Activated T-cell treated with anti-CD3 and anti-CD28 coated beads, Interleukin-2, amount 50 U/mL, for 48 hours (primary cell): Measurements from ENCODE around the gene SAMD14.

Source experiments
- DNase-seq, 2 experiments: peaks; one replicate each; pipeline ENCODE4 v3.0.0-alpha.2; 2020

The SAMD14 gene

DNA sequence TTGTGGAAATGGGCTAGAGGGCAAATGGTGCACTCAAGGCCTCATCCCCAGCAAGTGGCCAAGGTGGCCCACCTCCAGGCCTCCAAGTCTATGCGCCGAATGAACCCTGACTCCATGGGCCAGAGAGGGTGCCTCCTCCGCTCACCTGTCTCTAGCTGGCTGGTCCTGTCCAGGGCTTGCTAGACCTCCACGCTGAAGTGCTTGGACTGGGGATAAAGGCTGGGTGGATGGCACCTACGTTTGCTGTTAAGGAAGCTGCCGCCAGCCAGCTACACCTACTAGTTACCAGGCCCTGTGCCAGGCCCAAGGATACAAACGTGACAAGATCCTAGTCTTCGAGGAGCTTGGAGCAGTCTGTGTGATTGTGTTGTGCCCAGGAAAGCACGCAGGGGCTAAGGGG is 35.1 kb upstream of the SAMD14 start:
- DNase-seq: no peak

DNA sequence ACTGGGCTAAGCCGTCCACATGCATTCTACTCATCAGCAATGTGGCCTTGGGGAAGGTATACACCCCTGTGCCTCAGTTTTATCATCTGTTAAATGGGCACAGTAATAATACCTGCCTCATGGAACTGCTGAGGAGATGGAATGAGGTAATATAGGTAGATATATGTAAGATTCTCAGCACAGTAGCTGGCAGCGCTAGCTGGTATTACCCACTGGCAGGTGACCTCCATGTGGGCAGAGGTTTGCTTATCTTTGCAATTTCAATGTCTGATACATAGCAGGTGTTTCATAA is 34.7 kb upstream of the SAMD14 start:
- DNase-seq: no peak

DNA sequence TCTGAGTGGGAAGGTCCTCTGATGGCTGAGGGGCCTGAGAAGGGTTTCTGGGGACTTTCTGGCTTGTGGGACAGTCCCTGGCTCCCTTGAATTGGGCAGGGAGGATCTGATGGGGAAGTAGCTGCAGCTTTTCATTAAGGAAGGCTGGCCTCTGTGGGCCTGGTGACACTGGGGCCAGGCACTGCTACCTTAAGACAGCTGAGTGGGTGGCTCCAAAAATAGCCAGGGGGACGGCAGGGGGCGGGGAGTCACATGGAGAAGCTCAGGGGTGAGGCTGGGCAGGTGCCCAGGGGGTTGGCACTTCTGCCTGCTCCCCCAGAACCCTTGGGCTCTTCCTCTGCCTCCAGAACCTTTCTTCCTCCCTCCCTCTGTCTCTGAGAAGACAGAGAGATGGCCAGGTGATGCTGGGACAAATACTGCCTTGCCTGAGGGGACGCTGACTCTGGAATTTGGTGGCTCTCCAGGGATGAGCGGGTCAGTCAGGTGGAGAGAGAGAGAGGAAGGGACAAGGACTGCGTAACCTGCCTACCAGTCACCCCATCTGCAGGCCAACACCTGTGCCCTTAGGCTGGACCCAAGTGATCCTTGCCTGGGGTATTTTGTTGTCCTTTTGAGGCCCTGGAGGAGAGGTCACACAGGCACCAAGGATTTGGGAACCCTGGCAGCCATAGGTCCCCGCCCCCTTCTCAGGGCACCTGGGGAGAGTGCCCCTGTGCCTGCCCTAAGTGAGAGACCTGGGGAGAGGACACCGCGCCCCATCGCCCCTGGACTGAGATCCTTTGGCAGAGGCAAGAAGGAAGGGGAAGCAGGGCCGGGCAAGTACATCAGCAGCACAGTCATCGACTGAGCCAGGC is 34.1 kb upstream of the SAMD14 start:
- no peak for DNase-seq

DNA sequence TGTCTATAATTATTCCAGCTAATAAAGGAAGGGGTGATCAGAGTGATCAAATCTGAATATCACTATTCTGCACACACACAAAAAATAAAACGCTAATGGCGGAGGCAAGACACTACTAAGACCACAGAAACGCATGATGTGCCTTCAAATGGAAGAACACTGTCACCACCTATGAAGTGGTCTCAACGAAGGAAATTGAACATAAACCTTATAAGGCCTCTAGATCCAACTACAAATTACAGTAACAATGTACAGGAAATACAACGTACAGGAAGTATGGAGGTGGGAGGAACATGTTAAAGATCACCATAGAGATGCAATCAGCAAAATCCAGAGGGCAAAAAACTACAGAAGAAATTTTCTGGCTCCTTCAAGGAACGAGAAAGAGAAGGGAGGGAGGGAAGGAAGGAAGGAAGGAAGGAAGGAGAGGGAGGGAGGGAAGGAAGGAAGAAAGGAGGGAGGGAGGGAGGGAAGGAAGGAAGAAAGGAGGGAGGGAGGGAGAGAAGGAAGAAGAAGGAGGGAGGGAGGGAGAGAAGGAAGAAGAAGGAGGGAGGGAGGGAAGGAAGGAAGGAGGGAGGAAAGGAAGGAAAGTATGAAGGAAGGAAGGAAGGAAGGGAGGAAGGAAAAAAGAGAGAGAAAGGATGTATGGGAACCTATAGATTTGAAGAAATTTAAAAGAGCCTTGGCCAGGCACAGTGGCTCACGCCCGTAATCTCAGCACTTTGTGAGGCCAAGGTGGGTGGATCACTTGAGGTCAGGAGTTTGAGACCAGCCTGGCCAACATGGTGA is 32.7 kb upstream of the SAMD14 start:
- no peak for DNase-seq

DNA sequence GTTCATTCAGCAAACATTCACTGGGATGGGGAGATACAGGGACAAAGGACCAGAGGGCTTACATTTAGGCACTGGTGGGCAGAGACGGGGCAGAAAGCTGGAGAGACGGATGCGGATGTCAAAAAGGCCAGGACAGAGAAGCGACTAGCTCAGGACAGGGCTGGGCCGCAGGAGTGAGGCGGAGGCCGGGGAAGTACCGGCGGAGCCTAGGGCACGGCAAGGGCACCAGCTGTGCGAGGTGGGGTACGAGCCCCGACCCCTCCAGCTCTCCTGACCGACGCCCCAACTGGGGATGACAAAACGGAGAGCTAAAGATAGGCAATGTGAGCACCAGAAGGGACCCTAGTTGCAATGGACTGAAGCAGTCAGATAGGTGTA is 31.9 kb upstream of the SAMD14 start:
- DNase-seq: no peak

DNA sequence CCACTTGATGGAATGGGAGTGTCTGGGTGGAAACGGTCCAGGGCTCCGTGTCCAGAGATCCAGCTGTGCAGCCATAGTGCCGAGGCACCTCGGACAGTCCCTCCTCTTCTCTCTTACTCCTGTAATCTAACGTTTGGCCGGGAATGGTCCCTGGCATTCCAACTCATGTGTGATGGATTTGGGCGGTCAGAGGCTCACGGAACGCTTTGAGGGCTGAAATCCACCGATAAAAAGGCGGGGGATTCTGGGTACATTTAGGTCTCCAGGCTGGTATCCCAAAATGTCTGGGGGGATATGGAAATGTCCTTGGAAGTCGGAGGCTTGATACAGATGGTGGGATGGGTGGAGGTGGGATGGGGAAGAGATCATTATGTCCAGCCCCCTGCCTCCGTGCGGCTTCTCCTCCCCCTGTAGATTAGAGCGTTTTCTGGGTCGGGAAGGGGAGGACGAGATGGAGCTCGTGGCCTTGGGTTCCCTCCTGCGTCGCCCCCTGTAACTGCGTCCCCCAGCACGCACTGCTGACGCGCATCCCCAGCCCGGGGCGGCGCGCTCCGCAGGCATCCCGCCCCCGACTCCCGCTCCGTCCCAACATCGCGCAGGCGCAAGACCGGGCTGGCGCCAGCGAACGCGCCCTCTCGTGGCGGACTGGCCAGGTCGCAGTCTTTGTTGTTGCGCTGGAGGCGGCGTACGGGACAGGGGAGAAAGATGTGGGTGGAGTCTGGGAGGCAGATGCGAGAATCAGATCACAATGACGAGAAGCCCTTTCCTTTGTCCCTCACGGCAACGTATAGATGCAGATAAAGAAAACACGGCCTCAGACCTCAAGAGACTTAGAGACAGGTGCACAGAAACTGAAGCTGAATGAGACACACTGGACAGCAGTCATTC is 31.3 kb upstream of the SAMD14 start:
- peak; percentile 99 for DNase-seq

DNA sequence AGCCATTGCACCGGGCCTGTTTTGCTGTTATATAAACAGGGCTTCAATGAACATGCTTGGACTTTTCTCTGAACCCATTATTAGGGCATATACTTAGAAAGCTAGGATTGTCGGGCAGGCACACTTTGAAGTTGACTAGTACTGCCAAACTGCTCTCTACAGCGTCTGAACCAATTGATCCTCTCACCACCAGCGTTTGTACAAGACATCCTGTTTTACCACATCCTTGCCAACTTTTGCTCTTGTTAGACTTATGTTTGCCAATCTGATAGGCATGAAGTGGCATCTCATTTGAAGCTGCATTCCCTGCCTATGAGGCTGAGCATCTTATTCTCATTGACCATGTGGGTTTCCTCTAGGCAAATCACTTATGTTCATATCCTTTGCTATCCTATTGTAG is 27.9 kb upstream of the SAMD14 start:
- no peak for DNase-seq

DNA sequence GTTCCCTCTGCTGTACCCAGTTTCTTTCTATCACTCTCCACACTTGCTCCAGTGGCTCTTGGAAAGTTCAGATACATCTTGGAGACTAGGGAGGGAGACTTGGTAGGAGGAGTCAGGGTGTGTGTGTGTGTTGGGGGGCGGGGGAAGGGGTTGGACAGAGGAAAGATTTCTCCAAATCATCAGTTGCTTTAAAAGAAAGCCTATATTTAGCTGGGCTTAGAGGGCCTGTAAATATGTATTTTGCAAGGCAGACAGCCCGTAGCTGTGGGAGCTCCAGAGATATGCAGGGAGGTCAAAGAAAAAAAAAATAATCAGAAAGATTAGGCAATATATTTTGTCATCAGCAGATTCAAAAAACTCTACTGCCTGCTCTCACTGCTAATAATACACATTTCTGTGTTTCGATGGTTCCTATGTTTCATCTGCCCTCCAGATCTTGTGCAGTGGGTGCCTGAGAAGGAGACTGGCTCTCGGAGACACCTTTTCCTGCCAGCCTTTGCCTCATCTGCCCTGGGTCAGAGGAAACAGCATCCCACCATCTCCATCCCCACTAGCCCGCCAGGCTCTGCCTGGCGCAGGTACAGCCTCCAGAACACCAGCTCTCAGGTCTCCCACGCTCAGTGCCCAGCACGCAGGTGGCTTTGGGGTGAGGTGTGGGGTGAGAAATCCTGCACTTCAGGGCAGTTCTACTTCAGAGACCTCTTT is 25.3 kb upstream of the SAMD14 start:
- no peak for DNase-seq

DNA sequence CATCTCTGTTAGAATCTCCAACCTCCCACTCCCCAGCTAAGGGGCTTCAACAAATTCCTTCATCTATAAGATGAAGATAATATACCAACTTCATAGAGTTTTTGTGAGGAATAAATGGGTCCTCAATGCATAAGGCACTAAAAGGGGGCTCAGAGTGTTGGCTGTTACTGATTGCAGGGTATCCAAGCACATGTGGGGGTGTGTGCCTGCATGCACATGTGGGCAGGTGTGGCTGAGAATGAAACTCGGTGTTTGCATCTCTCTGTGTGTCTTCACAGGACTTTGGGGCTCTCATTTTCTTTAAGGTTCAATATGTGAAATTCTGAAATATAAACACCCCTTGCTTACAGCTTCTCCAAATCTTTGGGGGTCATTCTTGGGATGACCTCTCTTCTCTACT is 24.6 kb upstream of the SAMD14 start:
- DNase-seq: no peak

DNA sequence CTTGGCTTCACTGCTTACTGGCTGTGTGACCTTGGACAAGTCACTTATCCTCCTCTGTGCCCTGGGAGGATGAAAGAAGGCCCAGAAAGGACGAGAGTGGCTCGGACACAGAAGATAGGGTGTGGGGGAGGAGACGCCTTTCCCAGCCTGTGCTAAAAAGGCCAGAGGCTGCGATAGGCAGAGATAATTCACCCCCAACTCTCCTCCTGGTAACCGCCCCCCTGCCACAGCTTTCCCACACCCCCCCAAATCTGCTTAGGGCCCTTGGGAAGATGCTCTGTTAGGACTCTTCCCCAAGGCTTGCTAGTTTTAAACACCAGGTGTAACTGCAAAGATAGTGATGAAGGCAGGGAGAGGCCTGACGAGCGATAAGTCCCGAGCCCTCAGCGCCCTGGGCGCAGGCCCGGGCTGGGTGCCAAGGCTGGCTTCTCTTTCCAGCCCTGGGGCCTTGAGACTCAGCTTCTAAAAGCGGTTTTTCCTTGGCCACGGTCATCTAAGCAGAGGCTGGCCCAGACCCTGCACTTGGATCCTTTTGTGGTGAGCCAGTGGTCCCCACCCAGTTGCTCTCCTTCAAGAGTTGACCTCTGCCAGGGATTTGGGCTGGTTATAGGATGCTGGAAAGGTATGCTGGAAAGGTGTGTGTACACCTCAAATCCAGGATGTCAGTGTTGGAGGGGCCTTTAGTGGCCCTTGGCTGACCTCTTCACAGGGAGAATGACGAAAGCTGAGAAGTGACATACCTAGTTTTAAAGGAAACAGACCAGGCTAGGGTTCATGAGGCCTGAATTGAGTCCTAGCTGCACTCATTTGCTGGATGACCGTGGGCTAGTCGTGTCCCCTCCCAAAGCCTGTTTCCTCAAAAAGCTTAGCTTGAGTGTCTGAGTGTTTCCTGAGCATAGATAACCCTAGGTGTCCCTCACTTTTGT is 24.0 kb upstream of the SAMD14 start:
- DNase-seq: no peak

DNA sequence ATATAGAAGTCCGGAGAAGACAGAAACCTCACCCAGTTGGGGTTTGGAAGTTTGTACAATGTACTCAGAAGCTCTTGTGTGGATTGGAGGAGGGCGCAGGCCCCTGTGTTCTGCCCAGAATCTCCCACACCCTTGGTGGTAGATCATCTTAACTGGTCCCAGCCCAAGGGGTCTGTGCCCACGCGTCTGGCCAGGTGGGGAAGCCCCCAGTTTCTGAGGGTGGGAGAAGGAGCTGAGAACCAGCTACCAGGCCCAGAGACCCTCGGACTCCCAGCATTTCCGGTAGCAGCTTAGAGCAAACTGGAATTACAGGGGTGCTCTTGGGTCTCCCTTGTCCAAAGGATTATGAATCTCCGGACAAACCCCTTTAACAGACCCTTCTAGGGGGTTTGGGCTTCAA is 22.8 kb upstream of the SAMD14 start:
- no peak for DNase-seq

DNA sequence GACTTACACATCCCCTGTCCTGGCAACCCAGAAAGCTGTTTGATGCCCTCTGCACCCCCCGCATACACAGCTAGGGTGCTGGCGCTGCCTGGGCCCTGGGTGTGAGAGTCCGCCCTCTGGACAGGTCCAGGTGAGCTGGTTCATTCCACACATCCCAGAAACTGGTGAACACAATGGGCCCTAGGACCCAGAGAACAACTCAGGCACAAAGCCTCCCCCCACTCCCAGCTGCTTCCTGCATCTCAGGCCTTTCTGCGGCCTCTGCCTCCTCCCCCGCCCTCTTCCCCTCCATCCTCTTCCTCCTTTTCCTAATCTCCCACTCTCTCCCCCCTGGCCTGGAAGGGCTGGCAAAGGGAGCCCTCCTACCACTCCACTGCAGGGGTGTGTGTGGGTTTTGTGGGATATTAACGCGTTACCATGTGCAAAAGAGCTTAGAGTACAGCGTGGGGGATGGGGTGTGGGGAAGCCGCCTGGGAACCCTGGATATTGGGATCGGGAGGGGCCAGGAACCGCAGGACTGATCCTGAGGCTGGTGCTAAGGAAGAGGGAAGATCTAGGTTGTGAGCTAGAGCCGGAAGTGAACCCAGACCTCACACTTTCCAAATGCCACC is 22.1 kb upstream of the SAMD14 start:
- DNase-seq: peak; percentile 74 to 77

DNA sequence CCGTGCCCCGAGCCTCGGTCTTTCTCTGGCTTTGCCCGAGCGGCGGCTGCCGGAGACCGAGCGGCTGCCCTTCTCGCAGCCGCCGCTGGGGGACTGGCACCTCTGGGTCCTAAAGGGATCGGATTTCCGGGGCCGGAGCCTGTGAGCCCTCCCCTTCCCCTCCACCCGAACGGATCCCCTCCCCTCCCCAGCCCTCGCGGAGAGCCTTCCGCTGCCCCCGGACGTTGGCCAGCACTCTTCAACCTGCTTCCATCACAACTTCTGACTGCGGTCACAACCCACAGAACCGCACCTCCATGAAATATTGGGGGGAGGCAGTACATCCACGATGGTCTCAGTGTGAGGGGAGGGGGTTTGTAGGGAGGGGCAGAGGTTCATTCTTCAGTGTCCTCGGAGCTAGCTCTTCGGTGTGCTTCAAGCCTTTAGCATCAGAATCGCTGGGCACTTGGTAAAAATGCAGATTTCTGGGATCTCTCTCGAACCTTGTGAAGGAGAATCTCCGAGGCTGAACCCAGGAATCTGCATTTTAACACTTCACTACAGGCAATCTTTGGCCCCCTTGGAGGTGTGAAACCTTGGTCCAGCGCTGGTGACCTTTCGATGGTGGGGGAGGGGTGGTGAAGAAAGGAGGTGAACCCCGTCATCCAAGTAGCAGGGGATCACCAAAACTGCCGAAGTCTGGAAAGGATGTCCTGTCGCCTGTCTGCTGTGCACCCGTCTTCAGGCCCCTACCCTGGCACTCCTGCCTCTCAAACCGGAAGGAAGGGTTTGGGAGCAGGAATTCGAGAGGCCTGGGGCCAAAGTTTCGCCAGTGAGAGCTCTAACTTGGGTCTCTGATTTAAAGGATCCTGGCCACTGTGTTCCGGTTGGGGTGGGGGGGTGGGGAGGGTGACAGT is 21.3 kb upstream of the SAMD14 start:
- peak; percentile 89 to 91 for DNase-seq

DNA sequence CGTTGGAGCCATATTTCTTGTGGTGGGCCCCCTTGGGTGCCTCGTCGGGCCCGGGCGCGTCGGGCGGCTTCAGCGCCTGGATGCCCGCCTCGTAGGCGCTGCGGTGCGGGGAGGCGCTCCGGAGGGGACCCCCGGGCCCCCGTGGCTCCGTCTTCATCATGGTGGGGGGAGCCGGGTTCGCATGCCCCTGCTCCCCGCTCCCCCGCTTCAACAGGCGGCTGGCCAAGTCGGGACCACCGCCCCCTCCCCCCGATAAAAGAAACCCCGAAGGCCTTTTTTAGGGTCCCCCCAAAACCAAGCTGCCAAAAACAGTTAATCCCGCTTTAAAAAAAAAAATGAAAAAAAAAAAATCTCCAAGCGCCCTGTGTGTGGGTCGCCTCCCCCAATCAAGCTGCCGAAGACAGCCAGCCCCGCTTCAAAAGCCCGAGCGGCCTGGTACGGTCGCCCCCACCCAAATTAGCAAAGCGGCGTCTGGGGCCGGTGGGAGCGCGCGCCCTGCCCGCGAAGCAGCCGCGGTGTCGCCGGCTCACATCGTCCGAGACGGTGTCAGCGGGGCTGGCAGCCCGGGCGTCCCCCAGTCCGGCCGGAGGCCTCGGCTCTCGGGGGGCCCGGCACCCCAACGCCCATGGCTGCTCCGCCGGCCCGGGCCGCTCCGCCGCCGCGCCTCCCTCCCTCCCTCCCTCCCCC is 20.5 kb upstream of the SAMD14 start, which contains the start of gene PPP1R9B:
PPP1R9B (minus strand) TSS at position 324 of the 687 bp plus-strand sequence; CDS start at position 160, 164 bp downstream.
- no peak for DNase-seq

DNA sequence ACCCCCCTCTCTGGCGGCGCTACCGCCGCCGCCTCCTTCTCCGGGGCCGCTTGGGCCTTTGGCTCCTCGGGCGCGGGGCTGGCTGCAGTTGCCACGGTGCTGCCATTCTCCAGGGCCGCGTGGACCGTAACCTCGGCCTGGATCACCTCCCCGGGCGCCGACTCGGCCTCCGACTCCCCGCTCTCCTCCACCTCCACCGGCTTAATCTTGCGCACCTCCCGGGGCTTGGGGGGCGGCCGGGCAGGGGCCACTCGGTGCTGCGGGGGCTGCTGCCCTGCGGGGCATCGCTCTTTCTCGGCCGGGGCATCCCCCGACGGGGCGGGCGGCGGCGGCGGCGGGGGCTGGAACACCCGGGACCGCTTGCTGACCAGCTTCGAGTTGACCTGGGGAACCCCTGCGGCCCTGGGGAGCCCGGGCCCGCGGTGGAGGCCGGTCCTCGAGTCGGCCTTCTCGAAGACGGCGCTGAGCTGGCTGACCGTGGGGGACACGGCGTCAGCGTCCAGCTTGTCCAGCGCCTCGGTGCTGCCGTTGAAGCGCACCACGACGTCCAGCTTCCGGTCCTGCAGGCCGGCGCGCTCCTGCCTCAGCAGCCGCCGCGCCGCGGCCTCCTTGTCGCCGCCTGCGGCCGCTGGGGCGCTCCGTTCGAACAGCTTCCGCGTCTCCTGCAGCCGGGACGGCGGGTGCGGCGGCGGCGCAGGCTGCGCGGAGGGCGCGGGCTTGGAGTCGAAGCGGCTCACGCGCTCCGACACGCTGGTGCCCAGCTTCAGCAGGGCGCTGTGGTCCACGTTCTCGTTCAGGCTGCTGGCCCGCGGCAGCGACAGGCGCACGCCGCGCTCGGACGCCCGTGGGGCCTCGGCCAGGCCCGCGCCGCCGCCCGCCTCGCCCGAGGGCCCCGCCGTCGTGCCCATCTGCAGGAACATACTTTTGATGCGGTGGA is 19.7 kb upstream of the SAMD14 start:
- peak; percentile 70 to 76 for DNase-seq

DNA sequence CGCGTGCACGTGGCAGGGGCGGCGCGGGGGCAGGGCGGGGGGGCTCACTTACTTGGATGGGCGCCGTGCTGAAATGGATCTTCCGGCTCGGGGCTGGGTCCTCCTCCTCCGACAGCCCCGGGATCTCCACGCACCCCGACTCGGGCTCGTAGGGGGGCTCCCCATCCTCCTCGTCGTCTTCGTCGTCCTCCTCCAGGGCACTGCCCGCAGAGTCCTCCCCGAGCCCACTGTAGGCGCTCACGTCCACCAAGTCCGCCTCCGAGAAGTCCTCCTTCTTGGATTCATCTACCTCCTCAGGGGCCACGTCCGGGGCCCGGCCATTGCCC is 19.1 kb upstream of the SAMD14 start:
- DNase-seq: no peak

DNA sequence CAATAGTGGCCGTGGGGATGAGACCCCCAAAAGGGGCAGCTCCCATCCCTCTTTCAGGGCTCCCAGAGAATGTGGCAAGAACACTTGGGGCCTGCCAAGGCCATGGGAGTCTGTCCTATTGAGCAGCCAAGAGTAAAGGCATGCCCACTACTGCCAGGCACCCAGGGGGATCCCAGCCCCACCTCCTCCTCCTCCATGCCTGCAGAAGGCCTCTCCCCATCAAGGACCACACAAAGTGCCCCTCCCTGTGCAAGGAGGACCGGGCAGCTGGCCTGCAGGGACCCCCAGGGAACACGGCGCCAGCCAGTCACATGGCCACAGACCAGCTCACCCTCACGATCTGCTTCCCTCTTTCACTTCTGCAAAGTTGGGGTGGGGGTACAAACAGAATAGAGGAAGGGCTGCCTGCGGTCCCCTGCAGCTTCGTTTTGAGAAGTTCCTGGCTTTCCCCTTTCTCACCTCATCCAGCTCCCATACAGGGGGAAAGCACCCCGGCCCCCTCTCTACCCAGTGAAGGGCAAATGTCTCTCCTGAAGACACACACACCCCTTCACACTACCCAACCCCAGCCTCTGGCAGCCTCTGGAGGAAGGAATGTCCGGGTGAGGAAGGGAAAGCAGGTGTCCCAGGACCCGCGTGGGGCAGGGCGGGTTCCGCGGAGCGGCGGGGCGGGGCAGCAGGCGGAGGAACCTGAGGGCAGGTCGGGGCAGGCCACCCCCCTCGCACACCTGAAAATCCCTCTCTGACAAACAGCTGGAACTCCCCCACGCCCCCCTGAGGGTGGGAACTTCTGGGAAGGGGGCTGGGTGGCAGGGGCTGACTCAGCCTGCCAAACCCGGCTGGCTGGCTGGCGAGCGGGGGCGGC is 18.5 kb upstream of the SAMD14 start:
- peak; percentile 83 to 85 for DNase-seq
